ENCODE data around the gene RFT1.

DNA sequence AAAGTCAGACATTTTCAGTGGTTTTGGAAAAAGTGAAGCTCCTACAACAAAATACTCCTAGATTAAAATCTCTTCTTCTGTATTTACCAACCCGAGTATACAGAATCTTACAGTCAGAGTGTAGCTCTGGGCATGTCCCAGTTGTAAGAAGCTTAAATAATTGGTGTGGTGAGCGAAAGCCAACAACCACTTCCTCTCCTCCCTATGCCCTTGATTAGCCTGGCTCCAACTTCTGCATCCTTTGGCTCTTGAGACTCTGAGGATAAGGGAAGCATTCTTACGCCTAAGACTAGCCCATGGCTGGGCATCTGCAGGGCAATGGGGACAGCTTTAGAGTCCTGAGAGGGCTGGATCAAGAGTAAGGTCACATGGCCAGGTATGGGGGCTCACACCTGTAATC lies 25.5 kb downstream of the RFT1 start:
- TF ChIP-seq POLR2A (IDR thresholded peaks at IDR 0.05; ENCODE audit: low read length) (no peak), GATA1 (IDR thresholded peaks at IDR 0.05; ENCODE audit: low read depth, low read length) (no peak)

All from erythroblast (primary cell).